IMR-90 (cell line): ENCODE data around the gene TDRD5.

Experiments used
- CHD1 ChIP-seq: IDR thresholded peaks from 2 replicates; pipeline ENCODE4 v1.6.1; 2012; ENCODE audit warnings: low read depth, low read length, improper control_type of control experiment
- CTCF ChIP-seq: conservative IDR thresholded peaks from 2 replicates; pipeline ENCODE4 v1.5.1; 2012; ENCODE audit warnings: mild to moderate bottlenecking, low read depth, low read length, improper control_type of control experiment
- MAFK ChIP-seq: IDR thresholded peaks from 2 replicates; pipeline ENCODE4 v1.6.1; 2012; ENCODE audit warnings: low read depth, low read length, improper control_type of control experiment
- MAZ ChIP-seq: IDR thresholded peaks from 2 replicates; pipeline ENCODE4 v1.6.1; 2012; ENCODE audit warnings: low read depth, mild to moderate bottlenecking, low read length, improper control_type of control experiment, moderate library complexity, borderline replicate concordance
- MXI1 ChIP-seq: IDR thresholded peaks from 2 replicates; pipeline ENCODE4 v1.6.1; 2012; ENCODE audit warnings: low read depth, mild to moderate bottlenecking, low read length, moderate library complexity, borderline replicate concordance
- POLR2A ChIP-seq: IDR thresholded peaks from 2 replicates; pipeline ENCODE4 v1.6.1; 2012; ENCODE audit warnings: mild to moderate bottlenecking, low read depth, low read length
- SMC3 ChIP-seq: fragments of 150-350 bp; IDR thresholded peaks from 2 replicates; pipeline ENCODE4 v1.6.1; 2016; ENCODE audit warnings: low read depth, mild to moderate bottlenecking, antibody characterized with exemption, low read length, moderate library complexity
- USF2 ChIP-seq: fragments of 150-350 bp; IDR thresholded peaks from 2 replicates; pipeline ENCODE4 v1.6.1; 2017; ENCODE audit warnings: mild to moderate bottlenecking, antibody characterized with exemption, low read length, low read depth

GRCh38 chr1:179632868-179633267 lies 41.2 kb downstream of the TDRD5 start:
- TF ChIP-seq CTCF: no peak
- no peak for TF ChIP-seq MAZ
- TF ChIP-seq POLR2A: no peak
- TF ChIP-seq MAFK: no peak
- TF ChIP-seq CHD1: no peak
- no peak for TF ChIP-seq SMC3
- TF ChIP-seq USF2: no peak
- no peak for TF ChIP-seq MXI1
